ENCODE data around the gene CHTOP. TPM values are rescaled to one million over a fixed set of nuclear protein-coding genes. Genes with fewer than 3 reads are reported as not detected.
"Not testable (repeated sequence)": the region's sequence is repeated elsewhere in the genome, so short reads cannot be mapped to it uniquely, and the experiment has no call there.

The CHTOP gene, protein sequence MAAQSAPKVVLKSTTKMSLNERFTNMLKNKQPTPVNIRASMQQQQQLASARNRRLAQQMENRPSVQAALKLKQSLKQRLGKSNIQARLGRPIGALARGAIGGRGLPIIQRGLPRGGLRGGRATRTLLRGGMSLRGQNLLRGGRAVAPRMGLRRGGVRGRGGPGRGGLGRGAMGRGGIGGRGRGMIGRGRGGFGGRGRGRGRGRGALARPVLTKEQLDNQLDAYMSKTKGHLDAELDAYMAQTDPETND
- total RNA-seq, result 10 to 100 TPM; 34.5 to 43.8 (median 37.6) TPM

DNA sequence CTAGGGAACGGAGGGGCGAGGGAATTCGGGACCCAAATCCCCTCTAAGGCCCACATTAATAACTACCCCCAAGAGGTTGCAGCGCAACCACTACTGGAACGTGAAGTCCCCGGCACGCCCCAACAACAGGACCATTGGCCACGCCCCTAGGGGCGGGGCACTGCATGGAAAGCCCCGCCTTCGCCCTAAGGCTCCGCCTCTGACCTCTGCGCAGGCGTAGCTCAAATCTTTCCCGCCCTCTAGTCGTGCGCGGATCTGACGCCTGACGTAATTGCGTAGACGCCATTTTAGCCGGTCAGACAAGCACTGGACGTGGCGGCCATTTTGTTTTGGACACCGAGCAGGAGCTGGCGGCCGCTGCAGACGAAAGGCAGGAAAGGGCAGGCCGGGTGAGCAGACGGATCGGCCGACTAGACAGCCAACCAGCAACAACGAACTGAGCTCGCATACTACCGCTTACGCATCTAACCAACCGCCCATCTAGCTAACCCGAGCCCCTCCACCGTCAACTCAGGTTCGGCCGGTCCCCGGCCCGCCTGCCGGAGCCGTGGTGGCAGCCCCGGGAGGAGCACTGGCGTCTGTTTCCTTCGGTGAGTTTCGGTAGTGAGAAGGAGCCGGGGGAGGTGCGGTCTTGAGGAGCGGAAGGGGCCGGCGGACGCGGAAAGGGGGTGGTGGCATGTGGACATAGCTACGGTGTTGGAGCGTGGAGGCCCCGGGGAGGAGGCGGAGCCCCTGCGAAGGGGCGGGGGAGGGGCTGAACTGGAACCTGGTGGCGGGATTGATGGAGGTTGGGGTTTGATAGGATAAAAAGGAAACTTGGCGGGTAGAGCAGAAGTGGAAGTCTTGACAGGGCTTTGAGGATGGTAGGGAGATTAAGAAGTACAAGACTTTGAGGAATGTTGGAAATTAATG lies at the start of gene CHTOP:
Gene CHTOP, plus strand, starts transcription at position 313 of the 912 bp plus-strand sequence. CDS start 2,523 bp downstream, outside the sequence.
- intact Hi-C loops (cut with DNase I), result no loop called here
- peak; percentile 99 for DNase-seq (ENCODE audit: extremely low spot score)
- Histone ChIP-seq H3K36me3 (peaks cover 25 to 35% (median 29%) of the 10 kb centered on the region in 4 donors), H3K9me3 (no peaks in the 10 kb centered on the region), H3K4me1 (peaks cover 49 to 63% (median 59%) of the 10 kb centered on the region in 4 donors), H3K4me3 (peak within 1 kb of the TSS; percentile 74 to 97 (median 87)), H3K27me3 (peaks cover 0 to 4% (median 0%) of the 10 kb centered on the region in 4 donors), H3K27ac (replicated peaks in 1 of 4) (peak within 1 kb of the TSS; percentile 98 to 100 (median 98))
- TF ChIP-seq POLR2A (IDR thresholded peaks at IDR 0.05; ENCODE audit: low read depth), result peak; percentile 31
- TF ChIP-seq, protein P1, sequence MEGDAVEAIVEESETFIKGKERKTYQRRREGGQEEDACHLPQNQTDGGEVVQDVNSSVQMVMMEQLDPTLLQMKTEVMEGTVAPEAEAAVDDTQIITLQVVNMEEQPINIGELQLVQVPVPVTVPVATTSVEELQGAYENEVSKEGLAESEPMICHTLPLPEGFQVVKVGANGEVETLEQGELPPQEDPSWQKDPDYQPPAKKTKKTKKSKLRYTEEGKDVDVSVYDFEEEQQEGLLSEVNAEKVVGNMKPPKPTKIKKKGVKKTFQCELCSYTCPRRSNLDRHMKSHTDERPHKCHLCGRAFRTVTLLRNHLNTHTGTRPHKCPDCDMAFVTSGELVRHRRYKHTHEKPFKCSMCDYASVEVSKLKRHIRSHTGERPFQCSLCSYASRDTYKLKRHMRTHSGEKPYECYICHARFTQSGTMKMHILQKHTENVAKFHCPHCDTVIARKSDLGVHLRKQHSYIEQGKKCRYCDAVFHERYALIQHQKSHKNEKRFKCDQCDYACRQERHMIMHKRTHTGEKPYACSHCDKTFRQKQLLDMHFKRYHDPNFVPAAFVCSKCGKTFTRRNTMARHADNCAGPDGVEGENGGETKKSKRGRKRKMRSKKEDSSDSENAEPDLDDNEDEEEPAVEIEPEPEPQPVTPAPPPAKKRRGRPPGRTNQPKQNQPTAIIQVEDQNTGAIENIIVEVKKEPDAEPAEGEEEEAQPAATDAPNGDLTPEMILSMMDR (IDR thresholded peaks at IDR 0.05), result peak in 1 of 3 experiments; percentile 14
- no peak for TF ChIP-seq EP300 (IDR thresholded peaks at IDR 0.05)
- TF ChIP-seq POLR2AphosphoS5 (IDR thresholded peaks at IDR 0.05), result peak; percentile 95 to 98
- 1% methylated on average over 25 of the region's 65 CpGs for WGBS

DNA sequence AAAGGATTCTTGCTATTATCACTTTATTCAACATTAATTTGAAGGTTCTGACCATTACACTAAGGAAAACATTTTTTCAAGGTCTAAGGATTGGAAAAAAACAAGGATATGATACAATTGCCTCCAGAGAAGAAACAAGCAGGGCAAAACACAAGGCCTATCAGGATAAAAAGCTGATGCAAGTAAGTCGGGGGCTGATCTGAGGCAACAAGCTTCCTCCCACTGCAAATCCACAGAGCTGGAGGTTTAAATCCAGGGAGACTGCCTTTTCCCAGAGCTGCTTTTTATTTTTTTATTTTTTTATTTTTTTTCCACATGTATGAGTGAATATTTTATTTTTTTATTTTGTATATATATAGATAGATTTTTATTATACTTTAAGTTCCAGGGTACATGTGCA lies 48.9 kb upstream of the CHTOP start:
- Histone ChIP-seq H3K27me3 (no peaks in the 10 kb centered on the region), H3K9me3 (no peaks in the 10 kb centered on the region), H3K36me3 (no peaks in the 10 kb centered on the region), H3K27ac (replicated peaks in 1 of 4) (no peak overlapping the region), H3K4me1 (peaks cover 0 to 3% (median 0%) of the 10 kb centered on the region in 4 donors), H3K4me3 (no peak overlapping the region)
- DNase-seq (ENCODE audit: extremely low spot score), result no peak
- 90% methylated on average over 1 of the region's 1 CpG for WGBS
- intact Hi-C loops (cut with DNase I), result no loop called here
- TF ChIP-seq EP300 (IDR thresholded peaks at IDR 0.05), result no peak
- no peak for TF ChIP-seq POLR2A (IDR thresholded peaks at IDR 0.05; ENCODE audit: low read depth)
- no peak for TF ChIP-seq POLR2AphosphoS5 (IDR thresholded peaks at IDR 0.05)
- TF ChIP-seq, protein P1 (IDR thresholded peaks at IDR 0.05), result no peak

DNA sequence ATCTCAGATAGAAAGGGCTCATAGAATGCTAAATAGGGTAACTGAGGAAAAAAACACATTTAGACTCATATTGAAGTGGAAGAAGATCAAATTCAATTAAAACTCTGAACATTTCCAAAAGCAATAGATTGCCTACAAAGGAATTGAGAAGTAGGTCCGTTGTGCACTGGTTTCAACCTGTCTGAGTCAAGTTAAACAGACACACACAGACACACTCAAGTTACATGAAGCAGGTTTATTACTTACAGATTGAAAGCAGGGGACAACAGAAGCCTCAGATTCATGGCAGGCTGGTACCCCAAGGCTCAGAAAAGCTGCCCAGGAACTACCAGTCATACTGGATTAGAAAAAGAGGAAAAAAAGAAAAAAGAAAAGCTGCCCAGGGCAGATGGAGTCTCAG lies 47.5 kb upstream of the CHTOP start:
- H3K36me3 ChIP-seq, result no peaks in the 10 kb centered on the region
- intact Hi-C loops (cut with DNase I), result no loop called here
- H3K27ac ChIP-seq (replicated peaks in 1 of 4), result no peak overlapping the region
- TF ChIP-seq POLR2AphosphoS5 (IDR thresholded peaks at IDR 0.05), result no peak
- TF ChIP-seq EP300 (IDR thresholded peaks at IDR 0.05), result no peak
- TF ChIP-seq, protein P1 (IDR thresholded peaks at IDR 0.05), result no peak
- no peak for TF ChIP-seq POLR2A (IDR thresholded peaks at IDR 0.05; ENCODE audit: low read depth)
- H3K27me3 ChIP-seq, result no peaks in the 10 kb centered on the region
- no peaks in the 10 kb centered on the region for H3K9me3 ChIP-seq
- peaks cover 0 to 3% (median 0%) of the 10 kb centered on the region in 4 donors for H3K4me1 ChIP-seq
- no peak for DNase-seq (ENCODE audit: extremely low spot score)
- 32% methylated on average over 1 of the region's 1 CpG for WGBS
- H3K4me3 ChIP-seq, result no peak overlapping the region

DNA sequence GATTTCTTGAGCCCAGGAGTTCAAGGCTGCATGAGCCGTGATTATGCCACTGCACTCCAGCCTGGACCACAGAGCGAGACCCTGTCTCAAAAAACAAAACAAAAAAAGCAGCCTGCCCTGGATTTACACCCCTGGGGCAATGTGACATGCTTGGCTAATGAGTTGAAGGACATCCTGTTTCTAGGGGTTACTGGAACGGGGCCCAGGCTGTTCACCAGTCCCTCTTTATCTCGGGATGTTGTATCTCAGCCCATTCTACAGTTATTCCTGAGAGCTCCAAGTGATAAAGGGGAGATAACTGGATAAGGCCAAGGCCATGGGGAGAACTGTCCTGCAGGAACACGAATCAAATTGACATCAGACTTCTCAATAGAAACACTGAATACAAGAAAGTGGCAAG lies 46.6 kb upstream of the CHTOP start:
- intact Hi-C loops (cut with DNase I), result no loop called here
- WGBS, result 70% methylated on average over 5 of the region's 5 CpGs
- H3K36me3 ChIP-seq, result no peaks in the 10 kb centered on the region
- no peaks in the 10 kb centered on the region for H3K9me3 ChIP-seq
- no peaks in the 10 kb centered on the region for H3K27me3 ChIP-seq
- TF ChIP-seq POLR2AphosphoS5 (IDR thresholded peaks at IDR 0.05) (no peak), EP300 (IDR thresholded peaks at IDR 0.05) (no peak), POLR2A (IDR thresholded peaks at IDR 0.05; ENCODE audit: low read depth) (no peak)
- TF ChIP-seq, protein P1 (IDR thresholded peaks at IDR 0.05), result no peak
- no peak for DNase-seq (ENCODE audit: extremely low spot score)
- H3K4me1 ChIP-seq, result peaks cover 0 to 3% (median 0%) of the 10 kb centered on the region in 4 donors
- H3K4me3 ChIP-seq, result no peak overlapping the region
- no peak overlapping the region for H3K27ac ChIP-seq (replicated peaks in 1 of 4)

DNA sequence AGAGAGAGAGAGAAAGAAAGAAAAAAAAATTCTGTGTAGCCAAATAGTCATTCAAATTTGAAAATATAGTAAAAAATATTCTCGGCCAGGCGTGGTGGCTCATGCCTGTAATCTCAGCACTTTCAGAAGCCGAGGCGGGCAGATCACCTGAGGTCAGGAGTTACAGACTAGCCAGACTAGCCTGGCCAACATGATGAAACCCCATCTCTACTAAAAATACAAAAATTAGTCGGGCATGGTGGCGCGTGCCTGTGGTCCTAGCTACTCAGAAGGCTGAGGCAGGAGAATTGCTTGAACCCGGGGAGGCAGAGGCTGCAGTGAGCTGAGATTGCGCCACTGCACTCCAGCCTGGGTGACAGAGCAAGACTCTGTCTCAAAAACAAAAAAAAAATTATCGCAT lies 45.8 kb upstream of the CHTOP start:
- DNase-seq (ENCODE audit: extremely low spot score); H3K9me3 ChIP-seq; H3K4me3 ChIP-seq; H3K27ac ChIP-seq (replicated peaks in 1 of 4); H3K36me3 ChIP-seq; H3K27me3 ChIP-seq; intact Hi-C loops (cut with DNase I); H3K4me1 ChIP-seq: not testable (repeated sequence)
- WGBS, result 95% methylated on average over 10 of the region's 10 CpGs

All from esophagus muscularis mucosa (tissue), 4 donors.